DMS114 treated with DMSO at 0.1 percent for 48 hours (cell line): ENCODE measurements around the gene FIP1L1.

Experiments
- DNase-seq: peaks from one replicate; lab custom pipeline; 2025; ENCODE audit not compliant: unreplicated experiment; lab: John Stamatoyannopoulos, UW

Gene FIP1L1

DNA sequence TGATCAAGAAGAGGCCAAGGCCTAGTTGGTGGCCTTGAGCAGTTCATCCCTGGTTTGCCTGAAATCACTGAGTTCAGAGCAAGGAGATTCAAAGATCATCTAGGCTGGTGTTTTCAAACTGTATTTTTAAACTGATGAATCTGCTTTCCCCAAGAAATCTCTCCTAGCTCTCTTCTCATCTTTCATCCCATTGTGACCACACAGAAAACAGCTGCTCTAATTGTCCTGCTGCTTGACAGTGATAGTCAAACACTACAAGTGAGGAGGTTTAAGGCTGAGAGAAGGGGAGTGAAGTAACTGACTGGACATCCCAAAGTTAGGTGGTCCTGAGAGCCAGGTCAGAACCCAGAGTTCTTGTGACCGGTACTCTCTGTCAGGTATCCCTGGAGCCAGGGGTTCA lies 122.3 kb downstream of the FIP1L1 start:
- no peak for DNase-seq

DNA sequence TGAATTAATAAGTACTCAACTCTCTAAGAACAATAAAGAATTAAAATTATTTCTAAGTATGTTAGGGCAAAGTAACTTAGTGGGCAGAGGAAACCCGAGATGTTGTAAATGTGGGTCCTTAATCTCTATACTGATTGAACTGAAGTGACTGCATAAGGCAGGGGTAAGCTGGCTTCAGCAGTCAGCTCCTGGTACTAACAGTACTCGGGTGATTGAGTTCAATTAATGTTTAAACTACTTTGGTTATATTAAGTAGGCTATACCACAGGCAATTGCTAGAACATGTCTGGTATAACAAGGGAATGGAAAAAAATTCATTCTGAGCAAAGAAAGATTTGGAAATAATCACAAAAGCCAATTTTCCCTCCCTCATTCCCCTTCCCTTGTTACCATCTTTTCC lies 123.1 kb downstream of the FIP1L1 start:
- DNase-seq = no peak

DNA sequence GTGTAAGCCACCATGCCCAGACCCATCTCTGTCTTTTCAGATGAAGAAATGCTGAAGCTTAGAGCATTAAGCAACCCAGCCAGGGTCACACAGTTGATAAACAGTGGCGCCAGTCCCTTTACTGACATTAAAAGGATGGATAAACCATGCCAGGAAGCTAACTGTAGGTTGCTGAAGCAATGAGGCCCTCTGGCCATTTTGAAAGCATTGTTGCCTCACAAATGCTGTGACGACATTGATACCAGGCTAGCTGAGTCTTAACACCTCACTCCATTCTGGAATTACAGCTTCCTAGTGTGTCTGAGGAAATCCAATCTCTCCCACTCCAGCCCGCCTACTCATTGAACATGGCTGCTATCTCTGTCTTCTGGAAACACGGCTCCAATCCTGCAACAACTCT lies 124.1 kb downstream of the FIP1L1 start:
- DNase-seq = no peak

- DNase-seq = no peak
Measured at GRCh38 chr4:53502094-53502493, 124.7 kb downstream of the FIP1L1 start.

GRCh38 chr4:53505947-53506346 lies 128.5 kb downstream of the FIP1L1 start:
- DNase-seq = no peak

GRCh38 chr4:53507058-53507457 lies 129.6 kb downstream of the FIP1L1 start:
- DNase-seq = no peak

GRCh38 chr4:53507671-53508286 lies 130.3 kb downstream of the FIP1L1 start:
- DNase-seq = no peak

GRCh38 chr4:53508446-53508845 lies 131.0 kb downstream of the FIP1L1 start:
- DNase-seq = no peak

DNA sequence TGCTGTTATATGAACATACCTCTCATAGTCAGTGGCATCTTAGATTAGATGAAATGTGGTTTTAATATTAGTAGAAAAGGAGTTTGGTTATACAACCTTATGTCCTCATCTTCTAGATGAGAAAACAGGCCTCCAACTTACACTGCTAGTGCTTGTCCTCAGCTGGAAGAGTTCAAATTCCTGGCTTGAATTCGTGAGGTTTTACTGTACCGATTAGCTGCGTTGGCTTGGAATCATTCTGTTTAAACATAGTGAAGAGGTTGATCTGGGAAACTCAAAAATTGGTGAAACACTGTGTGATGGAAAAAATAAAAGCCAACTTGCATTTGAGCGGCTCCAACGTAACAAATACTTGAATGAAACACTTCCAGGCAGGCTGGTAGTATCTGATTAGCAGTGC lies 132.9 kb downstream of the FIP1L1 start:
- DNase-seq = no peak
